Thoracic aorta (tissue), 2 donors: ENCODE measurements around the gene RANGAP1. TPM values are rescaled to one million over a fixed set of nuclear protein-coding genes. Genes with fewer than 3 reads are reported as not detected.

Experiments used
- ATAC-seq: fragments of 150-250 bp; one replicate; pipeline ENCODE4 v1.8.0; 2017; ENCODE audit warnings: low read depth; ENCODE audit not compliant: insufficient number of reproducible peaks, low FRiP score
- DNase-seq: peaks from one replicate; pipeline ENCODE4 v3.0.0-alpha.2; 2020; ENCODE audit warnings: low spot score
- H3K27ac ChIP-seq, 2 donors: fragments of 200-600 bp; sonication (generic); 1 replicate in 1 of 2; 2 replicates in 1 of 2; pipeline ENCODE4 v1.5.1; 2016; ENCODE audit warnings: mild to moderate bottlenecking in 2 of 2, moderate library complexity in 2 of 2
- H3K27me3 ChIP-seq: fragments of 200-600 bp; sonication (generic); replicated peaks from 2 replicates; pipeline ENCODE4 v1.6.0; 2016; ENCODE audit warnings: mild to moderate bottlenecking; ENCODE audit not compliant: insufficient read depth
- H3K36me3 ChIP-seq: fragments of 200-600 bp; sonication (generic); one replicate; pipeline ENCODE4 v1.5.1; 2016
- H3K4me1 ChIP-seq, 2 donors: fragments of 200-600 bp; sonication (generic); 1 replicate in 1 of 2; 2 replicates in 1 of 2; pipeline versions ENCODE4 v1.5.1 to v1.6.0; 2016; ENCODE audit warnings: low read depth in 2 of 2, mild to moderate bottlenecking in 1 of 2; ENCODE audit not compliant: control insufficient read depth in 1 of 2
- H3K4me3 ChIP-seq: fragments of 200-600 bp; sonication (generic); 2 replicates; pipeline ENCODE4 v1.5.1; 2016; ENCODE audit warnings: mild to moderate bottlenecking
- H3K9me3 ChIP-seq: fragments of 200-600 bp; sonication (generic); 2 replicates; pipeline ENCODE4 v1.5.1; 2016
- total RNA-seq, 2 donors: library from RNA; depleted of rRNA; stranded (reverse); fragments of >200 nt; gene quantifications; one replicate each; pipeline versions ENCODE4 v1.1.0 to v1.2.3, GENCODE V29; 2016
- TF ChIP-seq, protein P1 (sequence below): fragments of 200-600 bp; sonication (generic); IDR thresholded peaks from one replicate; pipeline ENCODE4 v1.5.1; 2019; ENCODE audit warnings: antibody characterized with exemption

RANGAP1 gene
- total RNA-seq, 2 donors from 2014 or later: 42.0 to 42.7 TPM

DNA sequence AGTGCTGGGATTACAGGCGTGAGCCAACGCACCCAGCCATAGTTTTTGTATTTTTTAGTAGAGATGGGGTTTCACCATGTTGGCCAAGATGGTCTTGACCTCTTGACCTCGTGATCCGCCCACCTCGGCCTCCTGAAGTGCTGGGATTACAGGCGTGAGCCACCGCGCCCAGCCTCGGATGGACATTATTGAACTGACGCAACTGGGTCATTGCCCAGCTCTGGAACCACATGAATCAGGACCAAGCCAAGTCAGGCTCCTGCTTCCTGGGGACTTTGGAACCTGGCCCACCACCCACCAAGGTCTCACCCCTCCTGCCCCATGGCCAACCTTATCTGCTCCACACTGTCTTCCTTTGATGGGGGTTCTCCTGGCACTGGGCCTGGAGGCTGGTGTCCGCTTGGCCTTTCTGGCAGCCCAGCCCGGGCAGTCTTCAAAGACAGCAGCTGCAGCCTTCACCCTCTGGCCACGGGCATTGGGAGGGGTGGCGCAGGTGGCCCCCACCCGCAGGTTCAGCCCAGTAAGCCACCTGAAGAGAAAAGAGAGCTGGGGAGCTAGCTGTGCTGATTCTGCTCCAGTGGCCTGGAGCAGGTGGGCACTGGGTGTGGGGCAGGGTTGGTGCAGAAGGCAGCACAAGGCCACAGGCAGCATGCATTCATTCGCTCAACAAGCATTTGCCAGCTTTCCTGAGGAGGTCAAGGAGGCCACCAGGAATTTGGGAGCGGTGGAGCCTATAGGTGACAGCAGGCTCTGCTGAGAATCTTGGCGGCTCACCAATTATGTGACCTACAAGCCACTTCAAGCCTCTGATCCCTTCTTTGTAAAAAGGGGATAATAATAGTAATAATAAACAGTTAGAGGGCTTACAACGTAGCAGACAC lies 50.9 kb downstream of the RANGAP1 start:
- TF ChIP-seq, protein P1, sequence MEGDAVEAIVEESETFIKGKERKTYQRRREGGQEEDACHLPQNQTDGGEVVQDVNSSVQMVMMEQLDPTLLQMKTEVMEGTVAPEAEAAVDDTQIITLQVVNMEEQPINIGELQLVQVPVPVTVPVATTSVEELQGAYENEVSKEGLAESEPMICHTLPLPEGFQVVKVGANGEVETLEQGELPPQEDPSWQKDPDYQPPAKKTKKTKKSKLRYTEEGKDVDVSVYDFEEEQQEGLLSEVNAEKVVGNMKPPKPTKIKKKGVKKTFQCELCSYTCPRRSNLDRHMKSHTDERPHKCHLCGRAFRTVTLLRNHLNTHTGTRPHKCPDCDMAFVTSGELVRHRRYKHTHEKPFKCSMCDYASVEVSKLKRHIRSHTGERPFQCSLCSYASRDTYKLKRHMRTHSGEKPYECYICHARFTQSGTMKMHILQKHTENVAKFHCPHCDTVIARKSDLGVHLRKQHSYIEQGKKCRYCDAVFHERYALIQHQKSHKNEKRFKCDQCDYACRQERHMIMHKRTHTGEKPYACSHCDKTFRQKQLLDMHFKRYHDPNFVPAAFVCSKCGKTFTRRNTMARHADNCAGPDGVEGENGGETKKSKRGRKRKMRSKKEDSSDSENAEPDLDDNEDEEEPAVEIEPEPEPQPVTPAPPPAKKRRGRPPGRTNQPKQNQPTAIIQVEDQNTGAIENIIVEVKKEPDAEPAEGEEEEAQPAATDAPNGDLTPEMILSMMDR: no peak
- H3K27ac ChIP-seq: no peak overlapping the region
- DNase-seq: no peak
- peaks cover 8% of the 10 kb centered on the region for H3K36me3 ChIP-seq
- peaks cover 4 to 14% of the 10 kb centered on the region in 2 donors for H3K4me1 ChIP-seq
- no peaks in the 10 kb centered on the region for H3K27me3 ChIP-seq
- no peak overlapping the region for H3K4me3 ChIP-seq
- no peak for ATAC-seq
- H3K9me3 ChIP-seq: no peaks in the 10 kb centered on the region

- DNase-seq (no peak), ATAC-seq (no peak)
- peaks cover 26% of the 10 kb centered on the region for H3K36me3 ChIP-seq
- H3K9me3 ChIP-seq: no peaks in the 10 kb centered on the region
- H3K27me3 ChIP-seq: no peaks in the 10 kb centered on the region
- no peak overlapping the region for H3K4me3 ChIP-seq
- no peak overlapping the region for H3K27ac ChIP-seq
- H3K4me1 ChIP-seq: no peaks in the 10 kb centered on the region
- TF ChIP-seq, protein P1: no peak
Measured at GRCh38 chr22:41231369-41231768, 54.6 kb downstream of the RANGAP1 start.

GRCh38 chr22:41230401-41230785 lies 55.6 kb downstream of the RANGAP1 start:
- ATAC-seq: no peak
- Histone ChIP-seq H3K4me3 (no peak overlapping the region), H3K4me1 (no peaks in the 10 kb centered on the region), H3K27me3 (no peaks in the 10 kb centered on the region), H3K27ac (no peak overlapping the region), H3K9me3 (no peaks in the 10 kb centered on the region), H3K36me3 (peaks cover 36% of the 10 kb centered on the region)
- TF ChIP-seq, protein P1: no peak
- no peak for DNase-seq

- ATAC-seq: no peak
- no peak for DNase-seq
- Histone ChIP-seq H3K4me1 (no peaks in the 10 kb centered on the region), H3K9me3 (no peaks in the 10 kb centered on the region), H3K27me3 (no peaks in the 10 kb centered on the region), H3K4me3 (no peak overlapping the region), H3K36me3 (peaks cover 42% of the 10 kb centered on the region), H3K27ac (no peak overlapping the region)
- TF ChIP-seq, protein P1: no peak
Measured at GRCh38 chr22:41229730-41230400, 56.1 kb downstream of the RANGAP1 start.

GRCh38 chr22:41229215-41229614 lies 56.8 kb downstream of the RANGAP1 start:
- no peak for ATAC-seq
- Histone ChIP-seq H3K4me3 (no peak overlapping the region), H3K27ac (no peak overlapping the region), H3K36me3 (peaks cover 48% of the 10 kb centered on the region), H3K4me1 (no peaks in the 10 kb centered on the region), H3K9me3 (no peaks in the 10 kb centered on the region), H3K27me3 (no peaks in the 10 kb centered on the region)
- DNase-seq: no peak
- TF ChIP-seq, protein P1: no peak
